A549 (cell line): ENCODE measurements around the gene THSD7A. TPM values are rescaled to one million over a fixed set of nuclear protein-coding genes. Genes with fewer than 3 reads are reported as not detected.

Source experiments
- ATAC-seq, 2 experiments: fragments of 200-7000 bp in 1 of 2; fragments of >200 bp in 1 of 2; cut with Nextera tagmentation in 1 of 2; cut with Tn5 transposase in 1 of 2; 3 replicates each; pipeline versions ENCODE4 v1.8.0 to v1.9.1; 2018 to 2020; ENCODE audit warnings: mild to moderate bottlenecking in 1 of 2, moderate library complexity in 1 of 2
- CTCF ChIA-PET: fragments of 300-600 bp; sonication (Branson Sonifier 250); formaldehyde crosslinking; extraction: SDS; loops from one replicate; lab custom pipeline; 2021; ENCODE audit warnings: antibody characterized with exemption, inconsistent platforms; lab: Yijun Ruan, JAX
- POLR2A ChIA-PET: fragments of 350-600 bp; formaldehyde crosslinking; extraction: SDS; loops from one replicate; lab custom pipeline; 2021; ENCODE audit warnings: antibody characterized with exemption, inconsistent platforms; lab: Yijun Ruan, JAX
- DNase-seq, 2 experiments: peaks; one replicate each; pipeline versions ENCODE4 v3.0.0 to v3.0.0-alpha.2; 2011 to 2016; ENCODE audit warnings: low read depth in 1 of 2, low spot score in 1 of 2
- FAIRE-seq: peaks from 2 replicates; lab custom pipeline; 2011; peaks lifted over from hg19 to GRCh38; lab: Jason Lieb, UNC
- H3K27ac ChIP-seq, 2 experiments: fragments of >200 bp; sonication (Bioruptor Twin); formaldehyde crosslinking; 3 replicates each; pipeline ENCODE4 v1.5.1; 2016 to 2017
- H3K4me1 ChIP-seq: fragments of >200 bp; sonication (Bioruptor Twin); formaldehyde crosslinking; 3 replicates; pipeline ENCODE4 v1.6.1; 2016
- H3K4me2 ChIP-seq: fragments of >200 bp; sonication (Bioruptor Twin); formaldehyde crosslinking; 3 replicates; pipeline ENCODE4 v1.6.1; 2016
- H3K4me3 ChIP-seq: fragments of >200 bp; sonication (Bioruptor Twin); formaldehyde crosslinking; 3 replicates; pipeline ENCODE4 v1.5.1; 2016
- H3K9me3 ChIP-seq: fragments of >200 bp; sonication (Bioruptor Twin); formaldehyde crosslinking; 3 replicates; pipeline ENCODE4 v1.6.1; 2016
- BHLHE40 ChIP-seq: IDR thresholded peaks from 2 replicates; pipeline ENCODE4 v1.6.1; 2012; ENCODE audit warnings: low read depth, low read length, inconsistent platforms
- CBX8 ChIP-seq: fragments of 200-600 bp; sonication (generic); IDR thresholded peaks from 2 replicates; pipeline ENCODE4 v1.6.1; 2016
- EHF ChIP-seq: fragments of 250-450 bp; sonication (Bioruptor Pico); IDR thresholded peaks from 2 replicates; pipeline ENCODE4 v1.5.0; 2020; ENCODE audit warnings: mild to moderate bottlenecking
- EHMT2 ChIP-seq: fragments of 200-600 bp; sonication (generic); IDR thresholded peaks from 2 replicates; pipeline ENCODE4 v1.6.1; 2016; ENCODE audit warnings: antibody characterized with exemption, low read depth, mild to moderate bottlenecking, moderate library complexity
- FOSB ChIP-seq: fragments of 250-450 bp; sonication (Bioruptor Pico); IDR thresholded peaks from 2 replicates; pipeline ENCODE4 v1.5.0; 2020; ENCODE audit warnings: mild to moderate bottlenecking, moderate library complexity
- FOXS1 ChIP-seq: fragments of 250-450 bp; sonication (Bioruptor Pico); IDR thresholded peaks from 2 replicates; pipeline ENCODE4 v1.5.0; 2020; ENCODE audit warnings: mild to moderate bottlenecking, moderate library complexity
- HOXA7 ChIP-seq: fragments of 250-450 bp; sonication (Bioruptor Pico); IDR thresholded peaks from 2 replicates; pipeline ENCODE4 v1.5.0; 2020; ENCODE audit warnings: mild to moderate bottlenecking, moderate library complexity
- HOXB13 ChIP-seq: fragments of 250-450 bp; sonication (Bioruptor Pico); IDR thresholded peaks from 2 replicates; pipeline ENCODE4 v1.5.0; 2020; ENCODE audit warnings: low read depth, mild to moderate bottlenecking, moderate library complexity
- JUN ChIP-seq, 2 experiments: fragments of >200 bp; sonication (Bioruptor Twin); formaldehyde crosslinking; IDR thresholded peaks; 2 replicates in 1 of 2; 3 replicates in 1 of 2; pipeline ENCODE4 v1.6.1; 2016 to 2017
- KDM5A ChIP-seq: fragments of 200-600 bp; sonication (generic); IDR thresholded peaks from 2 replicates; pipeline ENCODE4 v1.6.1; 2016; ENCODE audit warnings: antibody characterized with exemption, mild to moderate bottlenecking
- MAZ ChIP-seq: fragments of 150-350 bp; IDR thresholded peaks from 2 replicates; pipeline ENCODE4 v1.6.1; 2014; ENCODE audit warnings: antibody characterized with exemption, low read depth, low read length, borderline replicate concordance
- MYC ChIP-seq: IDR thresholded peaks from 2 replicates; pipeline ENCODE4 v1.6.1; 2012; ENCODE audit warnings: mild to moderate bottlenecking, inconsistent platforms, low read length, improper control_type of control experiment, borderline replicate concordance
- POLR2A ChIP-seq: IDR thresholded peaks from 2 replicates; pipeline ENCODE4 v1.6.1; 2012; ENCODE audit warnings: mild to moderate bottlenecking, low read length
- RARB ChIP-seq: fragments of 250-450 bp; sonication (Bioruptor Pico); IDR thresholded peaks from 2 replicates; pipeline ENCODE4 v1.8.0; 2021; ENCODE audit warnings: mild to moderate bottlenecking, moderate library complexity
- RFX5 ChIP-seq: fragments of 450-650 bp; IDR thresholded peaks from 2 replicates; pipeline ENCODE4 v1.7.1; 2014; ENCODE audit warnings: antibody characterized with exemption, mild to moderate bottlenecking, moderate library complexity
- SMC3 ChIP-seq: fragments of >200 bp; sonication (Bioruptor Twin); formaldehyde crosslinking; IDR thresholded peaks from 3 replicates; pipeline ENCODE4 v1.6.1; 2018; ENCODE audit warnings: inconsistent platforms
- ZC3H11A ChIP-seq: fragments of 450-650 bp; IDR thresholded peaks from 2 replicates; pipeline ENCODE4 v1.6.1; 2014; ENCODE audit warnings: antibody characterized with exemption, mild to moderate bottlenecking
- ZFP36 ChIP-seq: fragments of 450-650 bp; IDR thresholded peaks from 2 replicates; pipeline ENCODE4 v1.6.1; 2014; ENCODE audit warnings: borderline replicate concordance; ENCODE audit not compliant: partially characterized antibody
- ZNF302 ChIP-seq: fragments of 250-450 bp; sonication (Bioruptor Pico); IDR thresholded peaks from 2 replicates; pipeline ENCODE4 v1.9.0; 2021; ENCODE audit warnings: inconsistent platforms, mild to moderate bottlenecking, moderate library complexity
- ZSCAN20 ChIP-seq: fragments of 250-450 bp; sonication (Bioruptor Pico); IDR thresholded peaks from 2 replicates; pipeline ENCODE4 v1.8.0; 2022; ENCODE audit warnings: mild to moderate bottlenecking, moderate library complexity
- WGBS: methylation state at CpG from one replicate; pipeline ENCODE4 v1.1.6; 2017; ENCODE audit errors: missing lambda C conversion rate; 5-methylcytosine and 5-hydroxymethylcytosine counted together
- polyA plus RNA-seq, 4 experiments: library from polyadenylated mRNA; depleted of rRNA in 3 of 4; stranded (reverse); fragments of >200 nt; fragmentation: RNase III in 1 of 4; extraction: RNeasy Plus Mini Kit Qiagen cat#74134 plus additional on column Dnase treatment in 1 of 4; gene quantifications; 2 replicates in 3 of 4; 3 replicates in 1 of 4; pipeline ENCODE4 v1.2.3, GENCODE V29; 2011 to 2017
- TF ChIP-seq, protein P1 (sequence below): fragments of >200 bp; sonication (Bioruptor Twin); formaldehyde crosslinking; IDR thresholded peaks from 2 replicates; pipeline ENCODE4 v1.6.1; 2016
- TF ChIP-seq, protein P2 (sequence below): IDR thresholded peaks from 2 replicates; pipeline ENCODE4 v1.6.1; 2012; ENCODE audit warnings: low read depth, borderline replicate concordance
- TF ChIP-seq, protein P3 (sequence below): fragments of 250-450 bp; sonication (Bioruptor Pico); IDR thresholded peaks from 2 replicates; pipeline ENCODE4 v1.5.0; 2021; ENCODE audit warnings: mild to moderate bottlenecking, moderate library complexity, borderline replicate concordance
- TF ChIP-seq, protein P4 (sequence below): fragments of 150-350 bp; IDR thresholded peaks from 2 replicates; pipeline ENCODE4 v1.6.1; 2014; ENCODE audit warnings: low read depth, mild to moderate bottlenecking, low read length

THSD7A gene
- polyA plus RNA-seq, 2 of the 4 experiments (the other 2 are of a cell fraction): 5.7 to 11.8 TPM

DNA sequence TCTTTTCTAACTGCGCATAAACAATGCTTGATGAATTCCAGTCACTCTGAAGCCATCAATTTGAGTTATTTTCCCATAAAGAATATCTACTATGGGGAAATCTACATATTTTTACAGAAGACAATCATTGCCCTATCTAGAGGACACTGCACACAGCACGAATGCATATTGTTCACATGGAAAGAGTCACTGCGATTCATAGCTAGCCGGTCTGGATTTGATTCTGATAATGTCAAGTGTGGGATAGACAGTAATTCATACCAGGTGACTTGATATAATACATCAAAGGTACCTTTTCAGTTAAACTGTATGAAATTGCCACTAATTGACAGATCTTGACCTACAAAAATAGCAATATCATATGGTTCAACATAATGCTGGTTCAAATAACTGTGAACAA, 255.7 kb downstream of the THSD7A start:
- no peak overlapping the region for H3K4me2 ChIP-seq
- TF ChIP-seq MYC (no peak), MAZ (no peak), ZFP36 (no peak), BHLHE40 (no peak), ZC3H11A (no peak), FOXS1 (CRISPR knock-in tag) (no peak), KDM5A (no peak), EHMT2 (no peak), RARB (CRISPR knock-in tag) (no peak), CBX8 (no peak), EHF (CRISPR knock-in tag) (no peak), HOXA7 (CRISPR knock-in tag) (no peak)
- TF ChIP-seq, protein P1, sequence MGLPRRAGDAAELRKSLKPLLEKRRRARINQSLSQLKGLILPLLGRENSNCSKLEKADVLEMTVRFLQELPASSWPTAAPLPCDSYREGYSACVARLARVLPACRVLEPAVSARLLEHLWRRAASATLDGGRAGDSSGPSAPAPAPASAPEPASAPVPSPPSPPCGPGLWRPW: no peak
- TF ChIP-seq, protein P2, sequence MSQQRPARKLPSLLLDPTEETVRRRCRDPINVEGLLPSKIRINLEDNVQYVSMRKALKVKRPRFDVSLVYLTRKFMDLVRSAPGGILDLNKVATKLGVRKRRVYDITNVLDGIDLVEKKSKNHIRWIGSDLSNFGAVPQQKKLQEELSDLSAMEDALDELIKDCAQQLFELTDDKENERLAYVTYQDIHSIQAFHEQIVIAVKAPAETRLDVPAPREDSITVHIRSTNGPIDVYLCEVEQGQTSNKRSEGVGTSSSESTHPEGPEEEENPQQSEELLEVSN: no peak
- TF ChIP-seq, all 56 proteins: peak for 0
- FAIRE-seq (no peak), ATAC-seq (no peak), DNase-seq (no peak)
- Histone ChIP-seq H3K9me3 (no peaks in the 10 kb centered on the region), H3K4me1 (no peaks in the 10 kb centered on the region), H3K27ac (no peak overlapping the region), H3K4me3 (no peak overlapping the region)
- 76% methylated on average over 4 of the region's 4 CpGs for WGBS
- CTCF ChIA-PET: no interaction called here
- POLR2A ChIA-PET: no interaction called here

DNA sequence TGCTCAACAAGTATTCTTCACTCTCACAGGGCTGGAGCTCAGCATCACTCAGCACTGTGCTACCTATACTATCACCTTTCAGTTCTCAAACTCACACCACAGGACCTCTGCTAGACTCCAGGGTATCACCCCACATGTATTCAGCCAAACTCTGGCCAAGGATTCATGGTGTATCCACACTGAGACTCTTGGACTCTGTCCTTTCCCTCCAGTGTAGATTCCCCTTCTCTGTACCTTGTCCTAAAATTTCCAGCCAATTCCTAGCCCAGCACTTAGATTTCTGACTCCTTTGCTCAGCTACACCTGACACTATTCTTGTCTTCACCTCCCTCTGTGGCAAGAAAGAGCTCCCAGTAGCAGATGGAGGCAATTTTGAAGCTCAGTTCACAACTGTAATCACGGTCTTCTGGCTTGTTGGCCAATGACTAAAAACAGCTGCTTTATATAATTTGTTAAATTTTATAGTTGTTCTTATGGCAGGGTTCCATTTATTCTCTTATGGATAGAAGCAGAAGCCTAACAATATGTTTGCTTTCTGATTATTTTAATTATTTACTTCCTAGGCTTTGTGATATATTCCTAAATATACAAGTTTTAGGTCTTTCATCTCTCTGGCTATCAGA, 258.8 kb downstream of the THSD7A start:
- no peak overlapping the region for H3K27ac ChIP-seq
- WGBS: 71% methylated on average over 1 of the region's 1 CpG
- TF ChIP-seq EHMT2: no peak
- no peak for TF ChIP-seq JUN (IDR thresholded peaks at IDR 0.05)
- no peak for TF ChIP-seq HOXB13 (CRISPR knock-in tag)
- no peak for TF ChIP-seq ZNF302 (CRISPR knock-in tag)
- TF ChIP-seq FOSB: no peak
- TF ChIP-seq, protein P3, sequence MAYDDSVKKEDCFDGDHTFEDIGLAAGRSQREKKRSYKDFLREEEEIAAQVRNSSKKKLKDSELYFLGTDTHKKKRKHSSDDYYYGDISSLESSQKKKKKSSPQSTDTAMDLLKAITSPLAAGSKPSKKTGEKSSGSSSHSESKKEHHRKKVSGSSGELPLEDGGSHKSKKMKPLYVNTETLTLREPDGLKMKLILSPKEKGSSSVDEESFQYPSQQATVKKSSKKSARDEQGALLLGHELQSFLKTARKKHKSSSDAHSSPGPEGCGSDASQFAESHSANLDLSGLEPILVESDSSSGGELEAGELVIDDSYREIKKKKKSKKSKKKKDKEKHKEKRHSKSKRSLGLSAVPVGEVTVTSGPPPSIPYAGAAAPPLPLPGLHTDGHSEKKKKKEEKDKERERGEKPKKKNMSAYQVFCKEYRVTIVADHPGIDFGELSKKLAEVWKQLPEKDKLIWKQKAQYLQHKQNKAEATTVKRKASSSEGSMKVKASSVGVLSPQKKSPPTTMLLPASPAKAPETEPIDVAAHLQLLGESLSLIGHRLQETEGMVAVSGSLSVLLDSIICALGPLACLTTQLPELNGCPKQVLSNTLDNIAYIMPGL (CRISPR knock-in tag): no peak
- TF ChIP-seq, protein P2: no peak
- TF ChIP-seq, protein P4, sequence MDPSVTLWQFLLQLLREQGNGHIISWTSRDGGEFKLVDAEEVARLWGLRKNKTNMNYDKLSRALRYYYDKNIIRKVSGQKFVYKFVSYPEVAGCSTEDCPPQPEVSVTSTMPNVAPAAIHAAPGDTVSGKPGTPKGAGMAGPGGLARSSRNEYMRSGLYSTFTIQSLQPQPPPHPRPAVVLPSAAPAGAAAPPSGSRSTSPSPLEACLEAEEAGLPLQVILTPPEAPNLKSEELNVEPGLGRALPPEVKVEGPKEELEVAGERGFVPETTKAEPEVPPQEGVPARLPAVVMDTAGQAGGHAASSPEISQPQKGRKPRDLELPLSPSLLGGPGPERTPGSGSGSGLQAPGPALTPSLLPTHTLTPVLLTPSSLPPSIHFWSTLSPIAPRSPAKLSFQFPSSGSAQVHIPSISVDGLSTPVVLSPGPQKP: no peak
- no peak for TF ChIP-seq ZSCAN20
- no peak for TF ChIP-seq SMC3
- no peak for TF ChIP-seq POLR2A
- TF ChIP-seq RFX5: no peak
- no peak for FAIRE-seq
- no peak overlapping the region for H3K4me2 ChIP-seq
- CTCF ChIA-PET: no interaction called here
- POLR2A ChIA-PET: no interaction called here
- no peak overlapping the region for H3K4me3 ChIP-seq
- H3K4me1 ChIP-seq: peaks cover 14% of the 10 kb centered on the region
- DNase-seq: no peak
- no peak for ATAC-seq
- H3K9me3 ChIP-seq: no peaks in the 10 kb centered on the region
